ENCODE results near the gene WDR62. TPM values are rescaled to one million over a fixed set of nuclear protein-coding genes. Genes with fewer than 3 reads are reported as not detected.
A peak's percentile ranks its signal among the peaks of the same experiment; 100 is the strongest.

The WDR62 gene
- polyA plus RNA-seq, 1 experiment, result 1.2 TPM

DNA sequence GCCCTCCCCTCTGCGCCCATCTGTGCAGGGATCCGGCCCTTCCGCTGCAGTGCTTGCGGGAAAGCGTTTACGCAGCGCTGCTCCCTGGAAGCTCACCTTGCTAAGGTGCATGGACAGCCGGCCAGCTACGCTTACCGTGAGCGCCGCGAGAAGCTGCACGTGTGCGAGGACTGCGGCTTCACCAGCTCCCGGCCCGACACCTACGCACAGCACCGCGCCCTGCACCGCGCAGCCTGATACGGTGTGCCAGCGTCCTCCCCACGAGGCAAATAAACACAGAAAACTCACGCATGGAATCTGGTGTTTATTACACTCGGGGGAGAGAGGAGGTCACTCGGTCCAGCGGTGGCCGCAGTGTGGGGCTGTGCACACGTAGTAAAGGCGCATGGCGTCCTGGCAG lies 58.7 kb downstream of the WDR62 start:
- DNase-seq (ENCODE audit: low read depth, low spot score), result no peak
- ChIA-PET CTCF (interaction anchor here (0.7 kb wide), 1 partner anchor 1102 kb away, joined by 3 read pairs; no protein-coding TSS in a partner anchor), POLR2A (interaction anchor here (1.1 kb wide), 1 partner anchor 23 kb away, joined by 3 read pairs; no protein-coding TSS in a partner anchor)
- H3K4me3 ChIP-seq (ENCODE audit: low read depth, low read length), result peak overlapping the region; percentile 96
- TF ChIP-seq, protein P1, sequence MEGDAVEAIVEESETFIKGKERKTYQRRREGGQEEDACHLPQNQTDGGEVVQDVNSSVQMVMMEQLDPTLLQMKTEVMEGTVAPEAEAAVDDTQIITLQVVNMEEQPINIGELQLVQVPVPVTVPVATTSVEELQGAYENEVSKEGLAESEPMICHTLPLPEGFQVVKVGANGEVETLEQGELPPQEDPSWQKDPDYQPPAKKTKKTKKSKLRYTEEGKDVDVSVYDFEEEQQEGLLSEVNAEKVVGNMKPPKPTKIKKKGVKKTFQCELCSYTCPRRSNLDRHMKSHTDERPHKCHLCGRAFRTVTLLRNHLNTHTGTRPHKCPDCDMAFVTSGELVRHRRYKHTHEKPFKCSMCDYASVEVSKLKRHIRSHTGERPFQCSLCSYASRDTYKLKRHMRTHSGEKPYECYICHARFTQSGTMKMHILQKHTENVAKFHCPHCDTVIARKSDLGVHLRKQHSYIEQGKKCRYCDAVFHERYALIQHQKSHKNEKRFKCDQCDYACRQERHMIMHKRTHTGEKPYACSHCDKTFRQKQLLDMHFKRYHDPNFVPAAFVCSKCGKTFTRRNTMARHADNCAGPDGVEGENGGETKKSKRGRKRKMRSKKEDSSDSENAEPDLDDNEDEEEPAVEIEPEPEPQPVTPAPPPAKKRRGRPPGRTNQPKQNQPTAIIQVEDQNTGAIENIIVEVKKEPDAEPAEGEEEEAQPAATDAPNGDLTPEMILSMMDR (IDR thresholded peaks at IDR 0.05; ENCODE audit: low read depth, low read length), result no peak
- H3K27ac ChIP-seq (ENCODE audit: low read depth, low read length), result no peak overlapping the region
- no peaks in the 10 kb centered on the region; the same call in 1 of the 2 replicates for H3K9me3 ChIP-seq (ENCODE audit: control insufficient read depth, insufficient read depth, low read length)
- H3K27me3 ChIP-seq (ENCODE audit: control insufficient read depth, insufficient read depth, low read length), result no peaks in the 10 kb centered on the region

DNA sequence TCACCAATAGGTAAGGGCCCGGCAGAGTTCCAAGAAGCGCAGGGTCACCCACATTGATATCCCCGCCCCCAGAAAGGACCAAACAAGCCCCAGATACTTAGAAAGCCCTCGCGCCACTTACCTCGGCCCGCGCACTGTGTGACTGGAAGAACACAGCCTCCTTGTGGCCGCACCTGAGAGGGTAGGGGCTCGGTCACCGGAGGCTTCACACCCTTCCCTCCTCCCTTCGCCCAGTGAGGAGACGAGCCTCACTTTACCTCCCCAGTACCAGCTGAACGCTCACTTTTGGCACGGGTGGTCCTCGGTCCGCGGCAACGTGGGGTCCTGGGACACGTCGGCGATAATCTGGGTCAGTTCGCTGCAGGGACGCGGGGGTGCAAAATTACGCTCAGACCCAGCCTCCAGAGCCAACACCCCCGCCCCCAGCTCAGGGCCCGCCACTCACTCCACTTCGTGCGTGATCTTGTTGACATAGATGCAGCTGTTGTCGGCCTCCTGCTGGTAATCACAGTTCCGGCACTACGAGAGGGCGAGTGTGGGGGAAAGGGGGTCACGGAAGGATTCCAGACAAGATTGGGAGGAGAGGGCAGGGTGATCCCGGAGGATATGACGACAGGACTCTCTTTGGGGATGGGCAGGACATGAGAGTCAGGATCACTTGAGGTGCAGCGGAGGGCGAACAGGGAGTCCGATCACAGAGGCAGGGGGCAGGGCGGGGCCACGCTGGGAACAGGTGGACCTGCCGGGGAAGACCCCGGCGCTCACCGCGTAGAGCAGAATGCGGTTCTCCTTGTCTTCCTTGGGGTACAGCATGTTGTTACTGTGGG lies 59.4 kb downstream of the WDR62 start:
- Histone ChIP-seq H3K27me3 (ENCODE audit: control insufficient read depth, insufficient read depth, low read length) (no peaks in the 10 kb centered on the region), H3K9me3 (ENCODE audit: control insufficient read depth, insufficient read depth, low read length) (no peaks in the 10 kb centered on the region; the same call in 1 of the 2 replicates), H3K27ac (ENCODE audit: low read depth, low read length) (peak overlapping the region; percentile 78), H3K4me3 (ENCODE audit: low read depth, low read length) (peak overlapping the region; percentile 96)
- ChIA-PET CTCF (interaction anchor here (0.7 kb wide), 1 partner anchor 1101 kb away, joined by 3 read pairs; no protein-coding TSS in a partner anchor), POLR2A (interaction anchor here (1.1 to 1.3 kb wide), 3 partner anchors 8 to 22 kb away, joined by 3 to 25 read pairs (median 4); no protein-coding TSS in a partner anchor)
- TF ChIP-seq, protein P1 (IDR thresholded peaks at IDR 0.05; ENCODE audit: low read depth, low read length), result peak; percentile 2
- DNase-seq (ENCODE audit: low read depth, low spot score), result no peak

DNA sequence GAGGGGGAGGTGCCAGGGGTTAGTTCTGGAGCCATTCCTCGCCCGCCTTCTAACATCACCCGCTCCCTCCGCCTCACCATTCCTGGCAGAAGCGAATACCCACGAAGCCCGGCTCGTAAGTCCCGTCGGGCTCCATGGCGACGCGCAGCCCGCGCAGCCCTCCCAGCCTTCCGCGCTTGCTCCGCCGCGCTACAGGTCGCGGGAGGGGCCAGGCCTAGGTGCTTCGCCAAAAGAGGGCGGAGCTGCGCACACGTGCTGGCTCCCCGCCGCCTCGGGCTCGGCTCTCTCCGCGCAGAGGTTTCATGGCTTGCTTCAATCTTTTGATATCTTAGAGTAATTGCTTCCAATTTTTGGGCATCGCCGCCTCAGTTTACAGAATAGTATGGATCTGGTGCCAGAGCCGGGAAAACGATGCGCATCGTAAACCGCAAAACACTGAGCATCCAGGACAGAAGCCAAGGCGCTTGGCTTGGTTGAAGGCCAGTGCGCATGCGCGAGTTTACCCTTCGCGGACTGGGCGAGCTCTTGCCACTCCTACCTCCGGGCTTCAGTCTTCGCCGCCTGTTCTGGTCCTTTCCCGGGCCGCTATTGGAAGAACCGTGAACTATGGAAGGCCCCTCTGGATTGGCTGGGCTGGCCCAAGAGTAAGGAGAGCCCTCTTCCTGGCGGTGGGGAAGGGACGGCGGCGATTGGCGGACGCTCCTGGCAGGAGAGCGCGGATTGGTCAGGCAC lies 60.2 kb downstream of the WDR62 start, which contains the start of gene POLR2I:
POLR2I (minus strand) TSS at position 155 of the 732 bp plus-strand sequence; CDS start at position 136, 19 bp downstream.
- TF ChIP-seq, protein P1 (IDR thresholded peaks at IDR 0.05; ENCODE audit: low read depth, low read length), result no peak
- Histone ChIP-seq H3K9me3 (ENCODE audit: control insufficient read depth, insufficient read depth, low read length) (no peaks in the 10 kb centered on the region; the same call in 1 of the 2 replicates), H3K27ac (ENCODE audit: low read depth, low read length) (peak within 1 kb of the TSS; percentile 78), H3K27me3 (ENCODE audit: control insufficient read depth, insufficient read depth, low read length) (no peaks in the 10 kb centered on the region), H3K4me3 (ENCODE audit: low read depth, low read length) (peak within 1 kb of the TSS; percentile 96)
- POLR2A ChIA-PET, result interaction anchor here (0.6 to 1.3 kb wide), 8 partner anchors 9 to 100 kb away, joined by 3 to 25 read pairs (median 3); partner anchors contain the start of gene ZNF565
- peak; percentile 99 for DNase-seq (ENCODE audit: low read depth, low spot score)
- CTCF ChIA-PET, result interaction anchor here (0.7 to 2.8 kb wide), 3 partner anchors 13 to 55 kb away, joined by 4 to 7 read pairs (median 6); no protein-coding TSS in a partner anchor

DNA sequence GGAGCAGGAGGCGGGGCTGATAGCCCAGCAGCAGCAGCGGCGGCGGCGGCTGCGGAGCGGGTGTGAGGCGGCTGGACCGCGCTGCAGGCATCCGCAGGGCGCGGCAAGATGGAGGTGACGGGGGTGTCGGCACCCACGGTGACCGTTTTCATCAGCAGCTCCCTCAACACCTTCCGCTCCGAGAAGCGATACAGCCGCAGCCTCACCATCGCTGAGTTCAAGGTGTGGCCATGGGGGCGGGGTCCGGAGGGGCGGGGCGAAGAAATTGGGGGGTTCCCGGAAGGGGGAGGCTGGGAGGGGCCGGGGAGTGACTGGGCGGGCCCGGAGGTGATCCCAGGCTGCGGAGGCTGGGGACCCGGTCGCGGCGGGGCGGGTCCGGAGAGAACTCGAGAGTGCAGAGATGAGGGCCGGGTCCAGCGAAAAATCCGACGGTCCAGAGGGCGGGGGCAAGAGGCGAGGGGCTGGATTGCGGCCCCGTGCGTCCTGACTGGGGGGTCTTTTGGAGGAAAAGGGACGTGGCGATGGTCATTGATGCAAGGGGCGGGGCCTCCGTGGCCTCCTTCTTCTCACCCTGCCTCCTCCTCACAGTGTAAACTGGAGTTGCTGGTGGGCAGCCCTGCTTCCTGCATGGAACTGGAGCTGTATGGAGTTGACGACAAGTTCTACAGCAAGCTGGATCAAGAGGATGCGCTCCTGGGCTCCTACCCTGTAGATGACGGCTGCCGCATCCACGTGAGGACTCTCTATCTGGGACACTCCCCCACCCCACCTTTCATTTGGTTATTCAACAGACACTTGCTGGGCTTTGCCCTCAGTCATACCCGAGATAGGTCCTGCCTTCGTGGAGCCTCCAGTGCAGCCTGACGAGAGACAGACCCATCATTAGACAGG lies 61.0 kb downstream of the WDR62 start, which contains the start of gene TBCB:
TBCB (plus strand) TSS at position 16 of the 891 bp plus-strand sequence; CDS start at position 109, 93 bp downstream.
- no peaks in the 10 kb centered on the region; the same call in 1 of the 2 replicates for H3K9me3 ChIP-seq (ENCODE audit: control insufficient read depth, insufficient read depth, low read length)
- peak within 1 kb of the TSS; percentile 78 for H3K27ac ChIP-seq (ENCODE audit: low read depth, low read length)
- DNase-seq (ENCODE audit: low read depth, low spot score), result no peak
- peak within 1 kb of the TSS; percentile 96 for H3K4me3 ChIP-seq (ENCODE audit: low read depth, low read length)
- TF ChIP-seq, protein P1 (IDR thresholded peaks at IDR 0.05; ENCODE audit: low read depth, low read length), result no peak
- H3K27me3 ChIP-seq (ENCODE audit: control insufficient read depth, insufficient read depth, low read length), result no peaks in the 10 kb centered on the region
- ChIA-PET CTCF (interaction anchor here (0.7 to 2.8 kb wide), 4 partner anchors 12 to 116 kb away, joined by 4 to 7 read pairs (median 5); no protein-coding TSS in a partner anchor), POLR2A (interaction anchor here (0.7 to 1.3 kb wide), 6 partner anchors 9 to 85 kb away, joined by 3 to 25 read pairs (median 3); no protein-coding TSS in a partner anchor)

Data from AG04450 (cell line).